ENCODE data around the gene COL27A1. TPM values are rescaled to one million over a fixed set of nuclear protein-coding genes. Genes with fewer than 3 reads are reported as not detected.

The COL27A1 gene
- total and polyA plus RNA-seq, 2 donors (not counting 3 experiments of a cell fraction or from before 2014, with no cell fraction given) = 14.7 to 49.1 TPM

DNA sequence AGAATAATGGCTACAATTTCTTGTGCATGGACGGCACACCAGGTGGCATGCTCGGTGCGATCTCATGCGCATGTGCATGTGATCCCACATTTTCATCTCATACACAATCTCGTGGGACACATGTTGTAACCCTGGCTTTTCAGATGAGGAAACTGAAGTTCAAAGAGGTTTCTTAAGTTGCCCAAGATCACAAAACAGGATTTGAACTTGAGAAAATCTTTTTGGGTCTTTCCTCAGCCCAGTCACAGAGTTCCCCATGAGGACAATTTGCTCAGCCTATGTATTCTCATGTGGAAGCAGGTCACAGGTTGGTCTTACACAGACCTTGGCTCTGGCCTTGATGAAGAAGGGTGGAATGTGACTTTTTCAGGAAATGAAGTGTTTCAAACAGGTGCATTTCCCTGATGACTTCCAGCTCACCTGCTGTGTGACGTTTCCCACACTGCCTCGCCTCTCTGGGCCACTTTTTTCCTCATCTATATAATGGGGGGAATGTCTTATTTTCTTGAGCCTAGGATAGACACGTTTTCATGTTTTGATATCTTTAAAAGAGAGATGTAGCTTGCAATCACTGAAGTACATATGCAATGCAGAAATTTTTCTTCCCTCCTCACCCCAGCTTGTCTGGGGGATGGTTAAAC, 160.5 kb downstream of the COL27A1 start:
- Histone ChIP-seq H3K27me3 (ENCODE audit: control insufficient read depth in 2 of 2, insufficient read depth in 2 of 2, low read length in 2 of 2) (peaks cover 0 to 5% of the 10 kb centered on the region in 2 experiments), H3K36me3 (ENCODE audit: control insufficient read depth in 2 of 2, extremely low read depth in 1 of 2, insufficient read depth in 2 of 2, low read length in 2 of 2) (no peaks in the 10 kb centered on the region), H3K4me1 (ENCODE audit: control insufficient read depth, extremely low read depth, insufficient read depth, low read length) (no peaks in the 10 kb centered on the region), H3K27ac (ENCODE audit: insufficient read depth, low read depth, low read length) (no peak overlapping the region), H2AFZ (ENCODE audit: low read depth, low read length) (no peak overlapping the region), H3K79me2 (ENCODE audit: control insufficient read depth, insufficient read depth, low read length) (no peaks in the 10 kb centered on the region), H3K9ac (replicated peaks; ENCODE audit: extremely low read depth, insufficient read depth, low read length) (no peak overlapping the region), H3K9me1 (replicated peaks; ENCODE audit: control insufficient read depth, extremely low read depth, insufficient read depth, low read length) (no peaks in the 10 kb centered on the region), H4K20me1 (replicated peaks; ENCODE audit: control insufficient read depth, extremely low read depth, insufficient read depth, low read length) (no peaks in the 10 kb centered on the region), H3K4me2 (ENCODE audit: insufficient read depth, low read length) (no peak overlapping the region), H3K4me3 (replicated peaks in 1 of 3; ENCODE audit: insufficient read depth in 1 of 3, low read depth in 1 of 3, low read length in 3 of 3) (no peak overlapping the region), H3K9me3 (replicated peaks; ENCODE audit: control insufficient read depth, insufficient read depth, low read length) (no peaks in the 10 kb centered on the region)
- no peak for DNase-seq (ENCODE audit: low read depth, low spot score)
- no TSS peak for BruUV-seq (replicated peaks)
- ChIA-PET CTCF (interaction anchor here (1.2 to 3.4 kb wide), 4 partner anchors 25 to 439 kb away, joined by 3 to 12 read pairs (median 4); no protein-coding TSS in a partner anchor), POLR2A (no interaction called here)
- intact Hi-C loops (cut with micrococcal nuclease) (no loop called here), dilution Hi-C loops (cut with MboI; ENCODE audit: extremely low pct_ligation_motif_present, low sequenced_read_pairs) (no loop called here)
- TF ChIP-seq EZH2 (IDR thresholded peaks at IDR 0.05; ENCODE audit: borderline replicate concordance, low read depth, low read length, severe bottlenecking) = no peak
- no peak for TF ChIP-seq MYC (IDR thresholded peaks at IDR 0.05; ENCODE audit: low read depth, low read length)
- TF ChIP-seq, protein P1, sequence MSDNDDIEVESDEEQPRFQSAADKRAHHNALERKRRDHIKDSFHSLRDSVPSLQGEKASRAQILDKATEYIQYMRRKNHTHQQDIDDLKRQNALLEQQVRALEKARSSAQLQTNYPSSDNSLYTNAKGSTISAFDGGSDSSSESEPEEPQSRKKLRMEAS (IDR thresholded peaks at IDR 0.05; ENCODE audit: insufficient read depth, insufficient read length) = no peak
- no peak for FAIRE-seq

DNA sequence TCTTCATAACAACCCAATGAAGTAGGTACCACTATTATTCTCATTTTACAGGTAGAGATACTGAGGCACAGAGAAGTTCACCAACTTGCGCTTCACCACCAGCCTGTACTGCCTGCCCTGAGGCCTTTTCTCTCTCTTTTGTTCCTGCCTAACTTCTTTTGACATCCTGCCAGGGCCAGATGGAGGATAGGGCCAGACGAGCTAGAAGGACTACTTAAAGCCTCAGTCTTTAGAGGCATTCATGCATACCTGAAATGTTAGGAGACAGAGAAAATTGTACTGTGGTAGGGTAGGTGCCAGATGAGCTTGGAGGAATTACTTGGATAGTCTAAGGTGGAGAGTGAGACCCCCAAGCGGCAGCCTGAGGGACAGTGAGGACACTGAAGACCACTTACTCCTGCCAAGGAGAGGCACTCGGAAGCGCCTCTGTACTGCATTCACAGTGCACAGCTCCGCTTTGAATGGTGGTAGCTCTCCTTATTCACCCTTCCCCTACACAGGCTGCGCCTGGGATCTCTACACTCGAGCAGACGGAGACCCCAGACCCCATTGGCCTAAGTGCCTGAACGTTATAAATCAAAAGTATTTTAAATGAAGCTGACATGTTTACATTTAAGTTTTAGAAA, 161.4 kb downstream of the COL27A1 start:
- ChIA-PET POLR2A (no interaction called here), CTCF (interaction anchor here (1.7 to 3.4 kb wide), 2 partner anchors 209 to 234 kb away, joined by 3 to 12 read pairs; no protein-coding TSS in a partner anchor)
- no peaks in the 10 kb centered on the region for H3K4me1 ChIP-seq (ENCODE audit: control insufficient read depth, extremely low read depth, insufficient read depth, low read length)
- DNase-seq (ENCODE audit: low read depth, low spot score) (no peak), FAIRE-seq (no peak)
- no peaks in the 10 kb centered on the region for H3K36me3 ChIP-seq (ENCODE audit: control insufficient read depth in 2 of 2, extremely low read depth in 1 of 2, insufficient read depth in 2 of 2, low read length in 2 of 2)
- H3K79me2 ChIP-seq (ENCODE audit: control insufficient read depth, insufficient read depth, low read length) = no peaks in the 10 kb centered on the region
- H3K4me3 ChIP-seq (replicated peaks in 1 of 3; ENCODE audit: insufficient read depth in 1 of 3, low read depth in 1 of 3, low read length in 3 of 3) = no peak overlapping the region
- H2AFZ ChIP-seq (ENCODE audit: low read depth, low read length) = no peak overlapping the region
- H3K27me3 ChIP-seq (ENCODE audit: control insufficient read depth in 2 of 2, insufficient read depth in 2 of 2, low read length in 2 of 2) = peaks cover 0 to 5% of the 10 kb centered on the region in 2 experiments
- intact Hi-C loops (cut with micrococcal nuclease) (no loop called here), dilution Hi-C loops (cut with MboI; ENCODE audit: extremely low pct_ligation_motif_present, low sequenced_read_pairs) (no loop called here)
- no TSS peak for BruUV-seq (replicated peaks)
- no peak overlapping the region for H3K4me2 ChIP-seq (ENCODE audit: insufficient read depth, low read length)
- no peaks in the 10 kb centered on the region for H3K9me3 ChIP-seq (replicated peaks; ENCODE audit: control insufficient read depth, insufficient read depth, low read length)
- no peaks in the 10 kb centered on the region for H4K20me1 ChIP-seq (replicated peaks; ENCODE audit: control insufficient read depth, extremely low read depth, insufficient read depth, low read length)
- TF ChIP-seq MYC (IDR thresholded peaks at IDR 0.05; ENCODE audit: low read depth, low read length) (no peak), GATA2 (IDR thresholded peaks at IDR 0.05; ENCODE audit: insufficient read depth, insufficient read length, low read depth, low read length) (no peak), FOS (IDR thresholded peaks at IDR 0.05; ENCODE audit: borderline replicate concordance, insufficient read depth, low read length) (no peak), POLR2AphosphoS5 (IDR thresholded peaks at IDR 0.05; ENCODE audit: insufficient read depth, low read depth, low read length) (no peak), JUN (IDR thresholded peaks at IDR 0.05; ENCODE audit: borderline replicate concordance, insufficient read depth, insufficient read length, low read depth) (no peak), POLR2A (IDR thresholded peaks at IDR 0.05; ENCODE audit: low read depth, low read length) (no peak), EZH2 (IDR thresholded peaks at IDR 0.05; ENCODE audit: borderline replicate concordance, low read depth, low read length, severe bottlenecking) (no peak)
- TF ChIP-seq, protein P2, sequence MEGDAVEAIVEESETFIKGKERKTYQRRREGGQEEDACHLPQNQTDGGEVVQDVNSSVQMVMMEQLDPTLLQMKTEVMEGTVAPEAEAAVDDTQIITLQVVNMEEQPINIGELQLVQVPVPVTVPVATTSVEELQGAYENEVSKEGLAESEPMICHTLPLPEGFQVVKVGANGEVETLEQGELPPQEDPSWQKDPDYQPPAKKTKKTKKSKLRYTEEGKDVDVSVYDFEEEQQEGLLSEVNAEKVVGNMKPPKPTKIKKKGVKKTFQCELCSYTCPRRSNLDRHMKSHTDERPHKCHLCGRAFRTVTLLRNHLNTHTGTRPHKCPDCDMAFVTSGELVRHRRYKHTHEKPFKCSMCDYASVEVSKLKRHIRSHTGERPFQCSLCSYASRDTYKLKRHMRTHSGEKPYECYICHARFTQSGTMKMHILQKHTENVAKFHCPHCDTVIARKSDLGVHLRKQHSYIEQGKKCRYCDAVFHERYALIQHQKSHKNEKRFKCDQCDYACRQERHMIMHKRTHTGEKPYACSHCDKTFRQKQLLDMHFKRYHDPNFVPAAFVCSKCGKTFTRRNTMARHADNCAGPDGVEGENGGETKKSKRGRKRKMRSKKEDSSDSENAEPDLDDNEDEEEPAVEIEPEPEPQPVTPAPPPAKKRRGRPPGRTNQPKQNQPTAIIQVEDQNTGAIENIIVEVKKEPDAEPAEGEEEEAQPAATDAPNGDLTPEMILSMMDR (IDR thresholded peaks at IDR 0.05; ENCODE audit: extremely low read depth in 1 of 2, insufficient read depth in 1 of 2, low read depth in 1 of 2, low read length in 2 of 2) = no peak
- TF ChIP-seq, protein P1 (IDR thresholded peaks at IDR 0.05; ENCODE audit: insufficient read depth, insufficient read length) = no peak
- H3K9me1 ChIP-seq (replicated peaks; ENCODE audit: control insufficient read depth, extremely low read depth, insufficient read depth, low read length) = no peaks in the 10 kb centered on the region
- no peak overlapping the region for H3K27ac ChIP-seq (ENCODE audit: insufficient read depth, low read depth, low read length)
- no peak overlapping the region for H3K9ac ChIP-seq (replicated peaks; ENCODE audit: extremely low read depth, insufficient read depth, low read length)

Measured in endothelial cell of umbilical vein (primary cell).